RWPE2 (cell line): ENCODE data around the gene FER.

Source experiments
- ATAC-seq: fragments of 200-7000 bp; cut with Tn5 transposase; 3 replicates; pipeline ENCODE4 v1.9.1; 2021; ENCODE audit warnings: low read depth
- DNase-seq: peaks from one replicate; pipeline ENCODE4 v3.0.0-alpha.2; 2020; ENCODE audit warnings: low spot score
- H3K27ac ChIP-seq: fragments of 450-650 bp; 2 replicates; pipeline ENCODE4 v1.5.1; 2017; ENCODE audit warnings: mild to moderate bottlenecking; ENCODE audit not compliant: poor library complexity, severe bottlenecking
- H3K27me3 ChIP-seq: fragments of 250-450 bp; sonication (Bioruptor Pico); 2 replicates; pipeline ENCODE4 v1.5.1; 2021; ENCODE audit warnings: mild to moderate bottlenecking, moderate library complexity; ENCODE audit not compliant: insufficient read depth, poor library complexity, severe bottlenecking
- H3K36me3 ChIP-seq: fragments of 250-450 bp; sonication (Bioruptor Pico); 2 replicates; pipeline ENCODE4 v1.5.1; 2020; ENCODE audit warnings: low read depth, mild to moderate bottlenecking, moderate library complexity
- H3K4me1 ChIP-seq: fragments of 250-450 bp; sonication (Bioruptor Pico); 2 replicates; pipeline ENCODE4 v1.5.1; 2021; ENCODE audit warnings: mild to moderate bottlenecking, moderate library complexity; ENCODE audit not compliant: insufficient read depth, poor library complexity, severe bottlenecking
- H3K4me3 ChIP-seq: fragments of 250-450 bp; sonication (Bioruptor Pico); 2 replicates; pipeline ENCODE4 v1.5.1; 2021; ENCODE audit warnings: mild to moderate bottlenecking, moderate library complexity; ENCODE audit not compliant: severe bottlenecking
- H3K9me3 ChIP-seq: fragments of 250-450 bp; sonication (Bioruptor Pico); 2 replicates; pipeline ENCODE4 v1.5.1; 2021; ENCODE audit warnings: mild to moderate bottlenecking, moderate library complexity; ENCODE audit not compliant: severe bottlenecking
- TF ChIP-seq, protein P1 (sequence below): fragments of 450-650 bp; IDR thresholded peaks from one replicate; pipeline ENCODE4 v1.5.1; 2017; ENCODE audit warnings: mild to moderate bottlenecking, moderate library complexity; ENCODE audit not compliant: poor library complexity, severe bottlenecking

Gene FER

DNA sequence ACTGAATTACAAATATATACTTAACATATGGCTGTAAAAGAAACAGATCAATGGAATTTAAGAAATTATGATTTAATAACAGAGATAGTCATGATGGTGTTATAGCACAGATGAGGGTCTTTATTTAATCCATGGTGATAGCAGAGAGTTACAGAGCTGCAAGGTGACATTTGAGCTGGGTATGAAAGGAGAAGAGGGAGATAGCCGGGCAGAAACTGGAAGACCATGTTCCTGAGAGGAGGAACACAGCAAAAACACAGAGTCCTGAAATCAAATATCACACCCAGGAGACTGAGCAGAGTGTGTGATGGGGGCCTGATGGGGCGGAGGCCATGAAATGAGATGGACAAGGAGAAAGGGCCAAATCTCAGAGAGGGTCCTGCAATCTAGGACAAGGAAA is 498.7 kb downstream of the FER start:
- ATAC-seq (no peak), DNase-seq (no peak)
- H3K9me3 ChIP-seq: no peaks in the 10 kb centered on the region
- no peak overlapping the region for H3K4me3 ChIP-seq
- no peaks in the 10 kb centered on the region for H3K27me3 ChIP-seq
- no peak overlapping the region for H3K27ac ChIP-seq
- TF ChIP-seq, protein P1, sequence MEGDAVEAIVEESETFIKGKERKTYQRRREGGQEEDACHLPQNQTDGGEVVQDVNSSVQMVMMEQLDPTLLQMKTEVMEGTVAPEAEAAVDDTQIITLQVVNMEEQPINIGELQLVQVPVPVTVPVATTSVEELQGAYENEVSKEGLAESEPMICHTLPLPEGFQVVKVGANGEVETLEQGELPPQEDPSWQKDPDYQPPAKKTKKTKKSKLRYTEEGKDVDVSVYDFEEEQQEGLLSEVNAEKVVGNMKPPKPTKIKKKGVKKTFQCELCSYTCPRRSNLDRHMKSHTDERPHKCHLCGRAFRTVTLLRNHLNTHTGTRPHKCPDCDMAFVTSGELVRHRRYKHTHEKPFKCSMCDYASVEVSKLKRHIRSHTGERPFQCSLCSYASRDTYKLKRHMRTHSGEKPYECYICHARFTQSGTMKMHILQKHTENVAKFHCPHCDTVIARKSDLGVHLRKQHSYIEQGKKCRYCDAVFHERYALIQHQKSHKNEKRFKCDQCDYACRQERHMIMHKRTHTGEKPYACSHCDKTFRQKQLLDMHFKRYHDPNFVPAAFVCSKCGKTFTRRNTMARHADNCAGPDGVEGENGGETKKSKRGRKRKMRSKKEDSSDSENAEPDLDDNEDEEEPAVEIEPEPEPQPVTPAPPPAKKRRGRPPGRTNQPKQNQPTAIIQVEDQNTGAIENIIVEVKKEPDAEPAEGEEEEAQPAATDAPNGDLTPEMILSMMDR: no peak
- H3K4me1 ChIP-seq: no peaks in the 10 kb centered on the region
- H3K36me3 ChIP-seq: no peaks in the 10 kb centered on the region
